Large intestine (tissue), 3 donors: ENCODE data around the gene FSD1. TPM values are rescaled to one million over a fixed set of nuclear protein-coding genes. Genes with fewer than 3 reads are reported as not detected.
"Not testable (repeated sequence)": the region's sequence is repeated elsewhere in the genome, so short reads cannot be mapped to it uniquely, and the experiment has no call there.

Experiments used
- DNase-seq, 2 donors: peaks; one replicate each; pipeline versions ENCODE4 v3.0.0 to v3.0.0-alpha.2; 2013
- H3K27ac ChIP-seq: one replicate; pipeline ENCODE4 v1.5.1; 2013; ENCODE audit warnings: low read length
- H3K27me3 ChIP-seq: 2 replicates; pipeline ENCODE4 v1.6.1; 2013; ENCODE audit warnings: low read length; ENCODE audit not compliant: control insufficient read depth, insufficient read depth
- H3K36me3 ChIP-seq: 2 replicates; pipeline ENCODE4 v1.6.1; 2013; ENCODE audit warnings: low read length; ENCODE audit not compliant: control insufficient read depth, insufficient read depth
- H3K4me1 ChIP-seq: one replicate; pipeline ENCODE4 v1.6.1; 2013; ENCODE audit warnings: low read length; ENCODE audit not compliant: control insufficient read depth, insufficient read depth
- H3K4me3 ChIP-seq: one replicate; pipeline ENCODE4 v1.5.1; 2013; ENCODE audit warnings: low read length
- H3K9me3 ChIP-seq: one replicate; pipeline ENCODE4 v1.6.1; 2013; ENCODE audit warnings: mild to moderate bottlenecking, low read depth, low read length, moderate library complexity; ENCODE audit not compliant: control insufficient read depth
- WGBS: methylation state at CpG from one replicate; pipeline ENCODE4 v1.1.5; 2013; ENCODE audit warnings: low lambda C conversion rate; ENCODE audit not compliant: insufficient coverage; 5-methylcytosine and 5-hydroxymethylcytosine counted together
- polyA plus RNA-seq: library from polyadenylated mRNA; unstranded; fragments of 120-200 nt; gene quantifications from one replicate; pipeline ENCODE4 v1.2.1, GENCODE V29; 2013

Gene FSD1
- polyA plus RNA-seq, 1 donor: 5.1 TPM

- Histone ChIP-seq H3K27ac (no peak overlapping the region), H3K4me1 (peaks cover 16% of the 10 kb centered on the region), H3K9me3 (no peaks in the 10 kb centered on the region), H3K27me3 (no peaks in the 10 kb centered on the region), H3K36me3 (peaks cover 6% of the 10 kb centered on the region), H3K4me3 (no peak overlapping the region)
- DNase-seq: no peak
- WGBS: no CpG with 5 or more reads among the region's 15 CpGs
Measured at GRCh38 chr19:4345342-4346019, 41.1 kb downstream of the FSD1 start.

- DNase-seq: no peak
- no peaks in the 10 kb centered on the region for H3K9me3 ChIP-seq
- H3K4me1 ChIP-seq: peaks cover 15% of the 10 kb centered on the region
- H3K27me3 ChIP-seq: no peaks in the 10 kb centered on the region
- no peak overlapping the region for H3K4me3 ChIP-seq
- peaks cover 6% of the 10 kb centered on the region for H3K36me3 ChIP-seq
- 100% methylated on average over 1 of the region's 6 CpGs for WGBS
- no peak overlapping the region for H3K27ac ChIP-seq
Measured at GRCh38 chr19:4346020-4346383, 41.6 kb downstream of the FSD1 start.

DNA sequence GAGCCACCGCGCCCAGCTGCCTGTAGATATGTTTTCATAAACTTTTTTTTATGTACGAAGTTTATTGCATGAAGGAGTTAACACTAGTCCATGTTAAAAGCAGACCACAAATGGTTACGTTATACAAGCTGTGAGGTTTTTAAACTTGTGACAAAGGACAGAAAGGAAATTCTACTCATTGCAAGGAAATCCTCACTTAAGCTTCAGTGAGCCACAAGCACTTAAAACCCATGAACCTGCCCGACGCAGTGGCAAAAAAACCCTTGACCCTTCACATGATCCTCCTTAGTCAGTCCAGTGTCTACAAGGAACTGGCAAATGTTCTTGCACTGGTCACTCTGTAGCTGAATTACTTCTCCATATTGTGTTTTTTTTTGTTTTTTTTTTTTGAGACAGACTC is 43.1 kb downstream of the FSD1 start:
- no CpG with 5 or more reads among the region's 6 CpGs for WGBS
- Histone ChIP-seq H3K4me1 (peaks cover 3% of the 10 kb centered on the region), H3K9me3 (no peaks in the 10 kb centered on the region), H3K27me3 (no peaks in the 10 kb centered on the region), H3K4me3 (no peak overlapping the region), H3K27ac (no peak overlapping the region), H3K36me3 (peaks cover 6% of the 10 kb centered on the region)
- DNase-seq: no peak

DNA sequence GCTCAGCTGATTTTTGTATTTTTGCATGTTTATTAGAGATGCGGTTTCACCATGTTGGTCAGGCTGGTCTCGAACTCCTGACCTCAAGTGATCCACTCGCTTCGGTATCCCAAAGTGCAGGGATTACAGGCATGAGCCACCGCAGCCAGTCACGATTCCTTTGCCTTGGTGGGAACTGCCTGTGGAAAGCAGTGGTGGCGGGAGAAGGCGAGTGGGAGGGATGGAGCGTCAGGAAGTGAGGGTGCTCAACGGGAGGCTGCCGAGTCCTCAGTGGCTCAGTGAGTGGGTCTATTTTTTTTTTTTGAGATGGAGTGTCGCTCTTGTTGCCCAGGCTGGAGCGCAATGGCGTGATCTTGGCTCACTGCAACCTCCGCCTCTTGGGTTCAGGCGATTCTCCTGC is 44.8 kb downstream of the FSD1 start:
- H3K27ac ChIP-seq, H3K4me1 ChIP-seq, H3K9me3 ChIP-seq, H3K4me3 ChIP-seq, DNase-seq, H3K27me3 ChIP-seq: not testable (repeated sequence)
- WGBS: no CpG with 5 or more reads among the region's 16 CpGs
- peaks cover 11% of the 10 kb centered on the region for H3K36me3 ChIP-seq

GRCh38 chr19:4350111-4350510 is 45.7 kb downstream of the FSD1 start:
- Histone ChIP-seq H3K4me3 (no peak overlapping the region), H3K9me3 (no peaks in the 10 kb centered on the region), H3K4me1 (no peaks in the 10 kb centered on the region), H3K27me3 (no peaks in the 10 kb centered on the region), H3K27ac (no peak overlapping the region), H3K36me3 (peaks cover 15% of the 10 kb centered on the region)
- no CpG with 5 or more reads among the region's 8 CpGs for WGBS
- no peak for DNase-seq

- Histone ChIP-seq H3K27ac (no peak overlapping the region), H3K4me1 (no peaks in the 10 kb centered on the region), H3K9me3 (no peaks in the 10 kb centered on the region), H3K27me3 (no peaks in the 10 kb centered on the region), H3K36me3 (peaks cover 14% of the 10 kb centered on the region), H3K4me3 (no peak overlapping the region)
- DNase-seq: no peak
- no CpG with 5 or more reads among the region's 9 CpGs for WGBS
Measured at GRCh38 chr19:4350726-4351125, 46.3 kb downstream of the FSD1 start.

- H3K36me3 ChIP-seq: peaks cover 10% of the 10 kb centered on the region
- H3K4me3 ChIP-seq: no peak overlapping the region
- WGBS: no CpG with 5 or more reads among the region's 9 CpGs
- H3K27me3 ChIP-seq: no peaks in the 10 kb centered on the region
- H3K9me3 ChIP-seq: no peaks in the 10 kb centered on the region
- no peak for DNase-seq
- H3K4me1 ChIP-seq: no peaks in the 10 kb centered on the region
- H3K27ac ChIP-seq: no peak overlapping the region
Measured at GRCh38 chr19:4352701-4353121, 48.3 kb downstream of the FSD1 start.

- Histone ChIP-seq H3K27ac (no peak overlapping the region), H3K27me3 (no peaks in the 10 kb centered on the region), H3K4me3 (no peak overlapping the region), H3K36me3 (peaks cover 23% of the 10 kb centered on the region), H3K4me1 (no peaks in the 10 kb centered on the region), H3K9me3 (no peaks in the 10 kb centered on the region)
- DNase-seq: no peak
- no CpG with 5 or more reads among the region's 12 CpGs for WGBS
Measured at GRCh38 chr19:4354282-4354681, 49.9 kb downstream of the FSD1 start.

DNA sequence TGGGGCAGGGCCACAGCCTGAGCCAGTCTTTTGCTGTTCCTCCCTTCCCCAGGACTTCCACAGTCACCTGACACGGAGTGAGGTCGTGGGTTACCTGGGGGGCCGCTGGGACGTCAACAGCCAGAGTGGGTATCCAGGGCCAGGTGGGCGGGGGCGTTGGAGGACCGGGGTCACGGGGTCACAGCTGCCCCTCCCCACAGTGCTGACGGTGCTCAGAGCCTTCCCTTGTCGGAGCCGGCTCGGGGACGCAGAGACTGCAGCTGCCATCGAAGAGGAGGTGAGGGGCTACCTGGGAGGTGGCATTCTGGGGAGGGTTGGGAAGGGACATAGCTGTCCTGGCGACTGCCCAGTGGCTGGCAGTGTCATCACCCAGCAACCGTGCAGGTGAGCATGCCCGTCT is 50.5 kb downstream of the FSD1 start:
- WGBS: no CpG with 5 or more reads among the region's 17 CpGs
- H3K27ac ChIP-seq: no peak overlapping the region
- no peaks in the 10 kb centered on the region for H3K4me1 ChIP-seq
- no peak overlapping the region for H3K4me3 ChIP-seq
- peaks cover 30% of the 10 kb centered on the region for H3K36me3 ChIP-seq
- DNase-seq: no peak
- H3K27me3 ChIP-seq: no peaks in the 10 kb centered on the region
- no peaks in the 10 kb centered on the region for H3K9me3 ChIP-seq

DNA sequence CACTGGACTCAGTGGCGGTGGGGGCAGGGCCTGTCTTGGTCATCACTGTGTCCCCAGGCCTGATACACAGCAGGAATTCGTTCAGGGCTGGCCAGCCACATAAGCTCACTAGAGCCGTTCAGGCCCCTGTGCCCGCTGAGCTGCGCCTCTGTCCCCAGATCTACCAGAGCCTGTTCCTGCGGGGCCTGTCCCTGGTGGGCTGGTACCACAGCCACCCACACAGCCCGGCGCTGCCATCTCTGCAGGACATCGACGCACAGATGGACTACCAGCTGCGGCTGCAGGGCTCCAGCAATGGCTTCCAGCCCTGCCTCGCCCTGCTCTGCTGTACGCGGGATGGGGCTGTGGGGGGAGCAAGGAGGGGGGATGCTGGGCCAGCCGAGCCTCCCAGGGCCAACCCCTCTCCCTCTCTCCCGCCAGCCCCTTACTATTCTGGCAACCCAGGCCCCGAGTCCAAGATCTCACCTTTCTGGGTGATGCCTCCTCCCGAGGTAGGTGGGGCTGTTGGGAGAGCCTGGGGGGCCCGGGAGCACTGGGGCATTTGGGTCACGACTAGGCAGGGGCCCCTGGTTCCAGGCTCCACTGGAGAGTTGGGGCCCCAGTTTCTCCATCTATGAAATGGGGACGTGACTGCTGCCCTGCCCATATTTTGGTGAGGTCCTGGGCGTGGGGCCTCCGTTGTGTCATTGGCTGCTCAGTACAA is 52.8 kb downstream of the FSD1 start:
- no peak overlapping the region for H3K27ac ChIP-seq
- H3K27me3 ChIP-seq: no peaks in the 10 kb centered on the region
- DNase-seq: no peak
- no CpG with 5 or more reads among the region's 23 CpGs for WGBS
- H3K36me3 ChIP-seq: peaks cover 53% of the 10 kb centered on the region
- no peaks in the 10 kb centered on the region for H3K9me3 ChIP-seq
- peaks cover 4% of the 10 kb centered on the region for H3K4me1 ChIP-seq
- no peak overlapping the region for H3K4me3 ChIP-seq

DNA sequence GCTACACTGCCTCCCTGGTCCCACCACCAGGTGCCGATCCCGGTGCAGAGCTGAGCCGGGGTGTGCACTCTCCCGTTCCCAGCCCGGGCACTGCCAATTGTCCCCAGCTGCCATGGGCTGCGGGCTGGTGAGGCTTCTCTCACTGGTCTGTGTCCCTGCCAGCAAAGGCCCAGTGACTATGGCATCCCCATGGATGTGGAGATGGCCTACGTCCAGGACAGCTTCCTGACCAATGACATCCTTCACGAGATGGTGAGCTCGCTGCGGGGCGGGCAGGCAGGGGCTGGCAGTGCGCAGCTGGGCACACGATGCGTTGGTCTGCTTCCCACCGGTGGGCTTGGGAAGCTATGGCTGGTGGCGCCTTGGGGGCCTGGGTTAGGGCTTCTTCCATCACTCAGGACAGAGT is 53.5 kb downstream of the FSD1 start:
- H3K4me3 ChIP-seq: no peak overlapping the region
- no peaks in the 10 kb centered on the region for H3K27me3 ChIP-seq
- peaks cover 60% of the 10 kb centered on the region for H3K36me3 ChIP-seq
- WGBS: no CpG with 5 or more reads among the region's 16 CpGs
- peaks cover 4% of the 10 kb centered on the region for H3K4me1 ChIP-seq
- no peak for DNase-seq
- no peaks in the 10 kb centered on the region for H3K9me3 ChIP-seq
- H3K27ac ChIP-seq: no peak overlapping the region
